Fibroblast of skin of right biceps (primary cell): ENCODE results near the gene PLD2.

ENCODE experiments used
- DNase-seq: peaks from one replicate; pipeline ENCODE4 v3.0.0-alpha.2; 2013

The PLD2 gene, protein sequence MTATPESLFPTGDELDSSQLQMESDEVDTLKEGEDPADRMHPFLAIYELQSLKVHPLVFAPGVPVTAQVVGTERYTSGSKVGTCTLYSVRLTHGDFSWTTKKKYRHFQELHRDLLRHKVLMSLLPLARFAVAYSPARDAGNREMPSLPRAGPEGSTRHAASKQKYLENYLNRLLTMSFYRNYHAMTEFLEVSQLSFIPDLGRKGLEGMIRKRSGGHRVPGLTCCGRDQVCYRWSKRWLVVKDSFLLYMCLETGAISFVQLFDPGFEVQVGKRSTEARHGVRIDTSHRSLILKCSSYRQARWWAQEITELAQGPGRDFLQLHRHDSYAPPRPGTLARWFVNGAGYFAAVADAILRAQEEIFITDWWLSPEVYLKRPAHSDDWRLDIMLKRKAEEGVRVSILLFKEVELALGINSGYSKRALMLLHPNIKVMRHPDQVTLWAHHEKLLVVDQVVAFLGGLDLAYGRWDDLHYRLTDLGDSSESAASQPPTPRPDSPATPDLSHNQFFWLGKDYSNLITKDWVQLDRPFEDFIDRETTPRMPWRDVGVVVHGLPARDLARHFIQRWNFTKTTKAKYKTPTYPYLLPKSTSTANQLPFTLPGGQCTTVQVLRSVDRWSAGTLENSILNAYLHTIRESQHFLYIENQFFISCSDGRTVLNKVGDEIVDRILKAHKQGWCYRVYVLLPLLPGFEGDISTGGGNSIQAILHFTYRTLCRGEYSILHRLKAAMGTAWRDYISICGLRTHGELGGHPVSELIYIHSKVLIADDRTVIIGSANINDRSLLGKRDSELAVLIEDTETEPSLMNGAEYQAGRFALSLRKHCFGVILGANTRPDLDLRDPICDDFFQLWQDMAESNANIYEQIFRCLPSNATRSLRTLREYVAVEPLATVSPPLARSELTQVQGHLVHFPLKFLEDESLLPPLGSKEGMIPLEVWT

DNA sequence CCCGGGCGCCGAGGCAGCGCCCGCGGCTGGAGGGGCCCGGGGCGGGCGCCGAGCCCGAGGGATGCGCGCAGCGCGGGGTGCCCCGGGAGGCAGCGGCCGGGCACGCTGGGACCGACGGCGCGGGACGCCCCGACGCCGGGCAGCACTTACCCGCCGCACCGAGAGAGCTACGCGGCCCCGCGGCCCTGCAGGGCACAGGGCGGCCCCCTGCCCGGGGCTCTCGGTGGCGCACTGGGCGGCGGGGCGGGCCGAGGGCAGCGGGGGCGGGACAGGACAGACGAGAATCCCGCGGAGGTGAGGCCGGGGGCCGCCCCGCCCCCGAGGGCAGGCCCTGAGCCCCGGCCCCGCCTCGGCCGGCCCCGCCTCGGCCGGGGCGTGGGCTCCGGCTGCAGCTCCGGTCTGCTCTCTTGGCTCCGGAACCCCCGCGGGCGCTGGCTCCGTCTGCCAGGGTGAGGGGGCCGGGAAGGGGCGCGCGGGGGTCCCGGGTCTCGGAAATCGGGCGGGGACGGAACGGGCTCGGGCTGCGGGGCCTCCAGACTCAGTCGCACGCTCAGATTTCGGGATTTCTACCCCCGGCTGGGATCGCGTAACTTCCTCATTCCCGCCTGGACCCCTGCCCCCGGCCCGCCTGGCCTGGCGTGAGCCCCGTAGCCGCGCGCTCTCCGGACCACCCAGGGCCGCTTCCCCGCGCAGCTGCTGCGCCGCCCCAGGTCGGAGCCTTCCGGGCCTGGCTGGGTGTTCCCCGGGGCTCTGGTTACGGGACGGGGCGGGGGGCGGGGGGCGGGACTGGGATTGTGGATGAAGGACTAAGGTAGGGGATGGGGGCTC lies at the start of gene PLD2:
TSS of gene PLD2 (plus strand) at position 376 of the 828 bp plus-strand sequence. CDS start 621 bp downstream, outside the sequence.
- DNase-seq, result peak; percentile 84

DNA sequence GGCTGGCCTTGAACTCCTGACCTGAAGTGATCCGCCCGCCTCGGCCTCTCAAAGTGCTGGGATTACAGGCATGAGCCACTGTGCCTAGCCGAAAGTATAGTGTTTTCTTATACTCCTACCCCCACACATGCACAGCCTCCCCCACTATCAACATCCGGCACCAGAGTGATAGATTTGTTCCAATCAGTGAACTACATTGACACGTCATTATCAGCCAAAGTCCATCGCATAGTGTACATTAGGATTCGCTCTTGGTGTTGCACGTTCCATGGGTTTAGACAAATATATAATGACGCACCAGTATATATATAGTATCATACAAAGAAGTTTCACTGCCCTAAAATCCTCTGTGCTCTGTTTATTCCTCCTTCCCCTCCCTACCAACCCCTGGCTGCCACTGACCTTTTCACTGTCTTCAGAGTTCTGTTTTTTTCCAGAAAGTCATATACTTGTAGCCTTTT lies 47.1 kb upstream of the PLD2 start:
- no peak for DNase-seq

DNA sequence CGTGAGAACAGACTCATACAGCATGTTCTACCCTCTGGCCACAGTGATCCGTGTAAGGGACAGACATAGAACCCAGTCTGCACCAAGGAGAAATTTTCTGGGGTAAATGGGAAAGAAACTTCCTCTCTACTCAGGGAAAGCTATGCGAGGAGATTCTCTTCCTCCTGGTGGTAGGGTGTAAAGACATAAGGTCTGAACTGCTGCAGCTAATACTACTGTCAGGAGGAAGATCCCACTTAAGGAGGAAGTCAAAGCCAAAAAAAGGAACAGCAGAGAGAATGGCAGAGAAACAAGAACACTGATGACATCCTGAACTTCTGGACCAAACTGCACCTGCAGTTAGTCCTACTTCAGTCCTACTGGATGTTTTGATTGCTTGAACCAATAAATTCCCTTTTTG lies 42.4 kb upstream of the PLD2 start:
- DNase-seq, result no peak

DNA sequence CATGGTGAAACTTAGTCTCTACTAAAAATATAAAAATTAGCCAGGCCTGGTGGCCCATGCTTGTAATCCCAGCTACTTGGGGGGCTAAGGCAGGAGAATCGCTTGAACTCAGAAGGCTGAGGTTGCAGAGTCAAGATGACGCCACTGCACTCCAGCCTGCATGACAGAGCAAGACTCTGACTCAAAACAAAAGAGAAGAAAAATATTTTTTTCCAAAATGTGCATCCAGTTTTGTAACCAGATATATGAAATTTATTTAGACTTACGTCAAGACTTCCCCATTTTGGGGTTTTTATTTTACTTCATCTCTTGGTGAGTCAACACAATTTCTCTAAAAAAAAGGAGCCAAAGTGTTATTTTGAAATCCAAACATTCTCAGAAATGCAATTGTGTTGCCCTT lies 40.8 kb upstream of the PLD2 start:
- no peak for DNase-seq

DNA sequence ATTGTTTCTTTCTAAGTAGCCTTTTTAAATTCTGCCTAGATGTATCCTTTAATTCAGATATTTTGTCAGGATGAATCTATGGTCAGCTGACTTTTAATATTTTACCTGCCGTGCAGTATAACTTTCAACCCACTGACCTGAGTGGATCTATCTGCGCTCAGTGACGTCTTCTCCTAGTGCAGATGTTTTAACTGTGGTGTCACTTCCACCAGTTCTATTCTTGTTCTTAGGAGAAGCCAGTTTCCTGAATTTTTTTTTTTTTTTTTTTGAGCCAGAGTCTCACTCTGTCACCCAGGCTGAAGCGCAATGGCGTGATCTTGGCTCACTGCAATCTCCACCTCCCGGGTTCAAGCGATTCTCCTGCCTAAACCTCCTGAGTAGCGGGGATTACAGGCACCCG lies 40.2 kb upstream of the PLD2 start:
- DNase-seq, result no peak

DNA sequence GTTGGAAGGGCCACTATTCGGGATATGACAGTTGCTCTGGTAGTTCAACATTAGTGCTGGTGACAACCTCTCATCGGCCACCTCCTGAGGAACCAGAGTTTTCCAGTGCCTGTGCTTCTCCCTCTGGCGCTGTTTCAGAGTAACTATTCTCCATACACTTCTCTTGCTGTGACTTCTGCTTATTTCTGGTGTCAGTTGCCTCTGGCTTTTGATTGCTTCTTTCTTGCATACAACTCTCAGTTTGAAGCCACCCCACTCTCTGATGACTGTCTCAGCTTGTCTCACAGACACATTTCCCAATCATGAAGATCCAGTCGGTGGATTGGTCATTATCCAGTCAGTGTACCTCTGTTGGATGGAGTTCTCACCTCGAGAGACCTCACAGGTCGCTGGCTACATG lies 38.7 kb upstream of the PLD2 start:
- DNase-seq, result no peak

DNA sequence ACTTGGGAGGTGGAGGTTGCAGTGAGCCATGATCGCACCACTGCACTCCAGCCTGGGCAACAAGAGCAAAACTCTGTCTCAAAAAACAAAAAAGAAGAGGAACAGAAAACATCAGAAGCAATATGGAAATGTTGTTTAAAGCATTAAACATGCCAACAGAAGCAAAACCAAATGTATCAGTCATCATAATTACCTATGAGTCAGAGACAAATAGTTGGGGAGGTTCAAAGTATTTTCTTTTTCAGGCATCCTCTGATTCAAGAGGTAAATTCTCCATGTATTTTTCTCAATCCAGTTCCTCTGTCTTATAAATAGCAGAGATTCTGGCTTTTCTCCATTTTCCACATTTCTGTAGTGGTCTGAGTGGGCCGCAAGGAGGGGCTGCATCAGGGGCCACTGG lies 37.3 kb upstream of the PLD2 start:
- DNase-seq, result peak; percentile 52

DNA sequence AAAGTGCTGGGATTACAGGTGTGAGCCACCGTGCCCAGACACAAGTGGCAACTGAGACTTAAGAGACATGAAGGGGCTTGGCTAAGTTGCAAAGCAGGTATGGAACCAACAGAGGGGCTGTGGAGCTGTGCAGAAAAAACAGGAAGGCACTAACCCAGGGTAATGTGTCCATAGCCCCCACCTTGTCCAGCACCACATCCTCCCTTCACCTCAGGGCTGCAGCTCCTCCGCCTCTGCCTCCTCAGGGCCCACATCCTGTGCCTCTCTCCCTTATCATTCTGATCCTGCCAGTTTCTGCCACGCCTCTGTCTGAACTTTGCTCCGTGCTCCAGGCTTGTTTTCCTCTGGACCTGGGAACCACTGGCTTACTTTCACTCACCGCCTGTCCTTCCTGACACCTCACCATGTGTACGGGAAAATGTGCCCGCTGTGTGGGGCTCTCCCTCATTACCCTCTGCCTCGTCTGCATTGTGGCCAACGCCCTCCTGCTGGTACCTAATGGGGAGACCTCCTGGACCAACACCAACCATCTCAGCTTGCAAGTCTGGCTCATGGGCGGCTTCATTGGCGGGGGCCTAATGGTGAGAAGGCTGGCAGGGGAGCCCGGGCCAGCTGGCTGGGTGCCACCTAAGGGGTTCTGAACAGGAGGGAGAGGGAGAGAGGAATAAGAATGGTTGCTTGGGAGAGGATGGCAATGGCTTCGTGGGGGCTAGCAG lies 35.3 kb upstream of the PLD2 start, which contains the start of gene TM4SF5:
TSS of gene TM4SF5 (plus strand) at position 368 of the 716 bp plus-strand sequence. CDS start at position 405, 37 bp downstream.
- DNase-seq, result no peak

DNA sequence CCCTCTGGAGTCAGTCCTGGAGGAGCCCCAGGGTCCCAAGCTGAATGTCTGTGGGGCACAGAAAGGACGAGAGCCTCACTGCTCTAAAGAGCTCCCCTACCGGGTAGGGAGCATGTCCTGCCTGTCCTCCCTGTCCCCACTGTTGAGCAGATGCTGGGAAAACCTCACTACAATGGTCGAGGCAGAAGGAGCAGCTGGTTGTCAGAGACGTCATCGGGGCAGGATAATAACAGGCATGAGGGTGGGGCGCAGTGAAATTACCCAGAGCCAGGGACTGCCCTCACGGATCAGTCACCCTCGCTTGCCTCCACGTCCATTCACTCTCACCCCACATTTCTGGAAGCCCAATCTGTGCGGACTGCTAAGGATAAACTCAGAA lies 34.7 kb upstream of the PLD2 start:
- DNase-seq, result no peak

DNA sequence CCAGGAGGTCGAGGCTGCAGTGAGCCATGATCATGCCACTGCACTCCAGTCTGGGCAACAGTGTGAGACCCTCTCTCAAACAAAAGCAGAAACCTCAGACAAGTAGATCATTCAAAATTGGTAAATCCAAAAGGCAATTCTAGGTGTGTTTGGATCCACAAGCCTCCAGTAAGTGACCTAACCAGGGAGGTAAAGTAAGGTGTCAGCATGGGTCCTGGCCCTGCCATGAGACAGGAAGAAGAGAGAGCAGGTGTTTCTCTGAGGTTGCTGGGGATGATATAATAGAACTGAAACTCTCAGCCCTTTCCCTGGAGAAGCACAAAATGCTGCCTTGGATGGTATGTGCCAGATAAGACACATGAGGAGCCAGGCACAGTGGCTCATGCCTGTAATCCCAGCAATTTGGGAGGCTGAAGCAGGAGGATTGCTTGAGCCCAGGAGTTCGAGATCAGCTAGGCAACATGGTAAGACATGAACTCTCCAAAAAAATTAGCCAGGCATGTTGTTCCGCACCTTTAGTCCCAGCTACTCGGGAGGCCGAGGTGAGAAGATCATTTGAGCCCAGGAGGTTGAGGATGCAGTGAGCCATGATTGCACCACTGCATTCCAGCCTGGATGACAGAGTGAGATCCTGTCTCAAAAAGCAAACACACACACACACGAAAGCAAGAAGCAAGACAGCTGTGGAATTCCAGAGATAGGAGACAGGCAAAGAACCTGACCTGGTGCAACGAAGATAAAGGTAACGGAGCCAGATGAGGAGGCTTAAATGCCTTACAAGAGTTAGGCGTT lies 28.8 kb upstream of the PLD2 start:
- no peak for DNase-seq

DNA sequence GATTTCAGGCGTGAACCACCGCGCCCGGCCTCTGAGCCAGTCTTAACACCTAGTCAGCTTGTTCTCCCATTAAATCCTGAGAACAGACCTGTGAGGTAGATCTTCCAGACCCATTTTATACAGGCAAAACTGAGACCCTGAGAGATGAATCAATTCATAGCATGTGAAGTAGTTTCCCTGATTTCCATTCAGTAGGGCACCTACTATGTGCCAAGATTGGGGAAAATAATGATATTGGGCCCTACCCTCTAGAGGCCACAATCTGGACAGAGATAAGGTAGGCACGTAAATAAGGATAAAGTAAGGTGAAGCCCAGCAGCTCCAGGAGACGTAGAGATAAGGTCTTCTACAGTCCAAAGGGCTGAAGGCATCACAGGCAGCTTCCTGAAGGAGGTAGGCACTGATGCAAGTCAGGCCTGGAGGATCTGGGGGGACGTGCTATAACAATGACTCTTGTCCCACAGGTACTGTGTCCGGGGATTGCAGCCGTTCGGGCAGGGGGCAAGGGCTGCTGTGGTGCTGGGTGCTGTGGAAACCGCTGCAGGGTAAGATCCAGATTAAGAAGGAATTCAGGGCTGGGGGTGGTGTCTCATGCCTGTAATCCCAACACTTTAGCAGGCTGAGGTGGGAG lies 26.5 kb upstream of the PLD2 start:
- DNase-seq, result no peak

DNA sequence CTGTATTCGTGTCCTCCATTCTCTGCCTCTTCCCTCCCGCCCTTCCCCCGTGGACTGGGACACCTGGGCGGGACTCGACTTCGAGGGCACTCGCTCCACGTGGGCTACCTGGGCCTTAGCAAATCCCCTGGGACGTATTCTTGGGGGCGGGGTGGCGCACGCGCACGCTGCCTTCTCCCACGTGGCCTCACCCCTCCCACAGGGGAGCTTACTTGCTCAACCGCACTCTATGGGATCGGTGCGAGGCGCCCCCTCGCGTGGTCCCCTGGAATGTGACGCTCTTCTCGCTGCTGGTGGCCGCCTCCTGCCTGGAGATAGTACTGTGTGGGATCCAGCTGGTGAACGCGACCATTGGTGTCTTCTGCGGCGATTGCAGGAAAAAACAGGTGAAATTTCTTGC lies 24.3 kb upstream of the PLD2 start:
- DNase-seq, result no peak

DNA sequence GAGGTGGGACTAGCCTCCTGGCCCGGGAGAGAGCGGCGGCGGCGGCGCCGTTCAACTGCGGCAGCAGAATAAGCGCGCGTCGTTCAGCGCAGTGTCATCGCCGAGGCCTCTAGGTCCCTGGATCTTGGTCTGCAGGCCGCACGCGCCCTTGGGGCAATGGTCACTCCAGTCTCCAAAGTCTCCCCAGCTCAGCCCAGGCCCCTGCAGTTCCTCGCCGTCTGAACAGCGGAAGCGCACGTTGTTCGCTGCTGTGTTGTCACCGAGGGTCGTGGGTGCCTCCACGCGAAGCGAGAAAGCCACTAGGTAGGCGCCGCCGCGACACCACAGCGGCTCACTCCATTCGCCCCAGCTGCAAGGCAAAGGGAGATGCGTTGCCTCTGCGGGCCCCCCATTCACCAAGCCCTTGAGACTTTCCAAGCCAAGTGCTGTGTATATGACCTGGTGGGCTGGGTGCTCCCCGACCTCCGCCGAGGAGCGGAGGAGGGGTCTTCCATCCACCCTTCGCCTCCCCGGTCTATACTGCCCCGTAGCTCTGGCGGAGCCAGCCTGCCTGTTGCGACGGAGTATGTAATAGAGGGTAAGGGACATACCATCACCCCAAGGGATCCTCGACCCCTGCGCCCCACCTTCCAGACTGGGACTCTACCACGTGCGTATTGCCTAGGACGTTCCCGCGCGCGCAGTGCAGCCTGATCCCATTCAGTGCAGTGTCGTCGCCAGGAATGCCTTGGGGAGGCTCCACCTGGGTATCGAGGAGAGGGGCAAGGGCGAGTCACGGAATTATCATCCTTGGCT lies 21.4 kb upstream of the PLD2 start:
- no peak for DNase-seq

DNA sequence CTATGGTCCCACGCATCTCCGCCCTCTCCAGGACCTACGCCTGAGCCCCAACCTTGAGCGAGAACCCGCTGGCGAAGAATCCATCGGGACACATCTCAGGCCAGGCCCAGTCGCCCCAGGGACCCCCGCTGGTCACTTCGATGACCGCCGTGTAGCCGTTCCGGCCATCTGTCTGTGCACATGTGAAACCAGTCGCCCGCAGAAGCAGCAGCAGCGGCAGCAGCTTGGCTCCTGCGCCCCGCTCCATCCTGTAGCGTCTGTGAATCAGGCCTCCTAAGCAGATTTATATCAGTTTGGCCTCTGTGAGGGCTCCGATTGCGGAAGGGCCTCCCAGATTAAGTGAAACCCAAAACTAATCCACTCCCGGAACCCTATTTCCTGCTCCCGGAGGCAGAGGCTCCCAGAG lies 20.8 kb upstream of the PLD2 start, which contains the start of gene VMO1:
TSS of gene VMO1 (minus strand) at position 259 of the 406 bp plus-strand sequence. CDS start at position 247, 12 bp downstream.
- DNase-seq, result peak; percentile 27

DNA sequence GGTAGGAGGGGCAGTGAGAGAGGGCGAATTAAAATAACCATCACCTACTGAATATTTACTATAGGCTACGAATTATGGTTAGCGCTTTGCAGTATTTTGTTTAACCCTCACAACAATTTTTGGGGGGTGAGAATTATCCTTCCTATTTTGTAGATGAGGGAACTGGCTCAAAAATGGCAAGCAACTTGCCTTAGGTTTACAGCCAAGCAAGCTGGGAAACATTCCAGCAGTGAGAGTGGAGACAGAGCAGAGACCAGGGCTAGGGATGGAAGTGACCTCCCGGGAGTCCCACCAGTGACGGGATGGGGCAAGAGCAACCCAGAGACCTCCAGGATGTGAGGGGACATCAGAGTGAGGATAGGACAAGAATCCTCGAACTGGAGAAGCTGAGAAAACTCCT lies 20.4 kb upstream of the PLD2 start:
- DNase-seq, result no peak

DNA sequence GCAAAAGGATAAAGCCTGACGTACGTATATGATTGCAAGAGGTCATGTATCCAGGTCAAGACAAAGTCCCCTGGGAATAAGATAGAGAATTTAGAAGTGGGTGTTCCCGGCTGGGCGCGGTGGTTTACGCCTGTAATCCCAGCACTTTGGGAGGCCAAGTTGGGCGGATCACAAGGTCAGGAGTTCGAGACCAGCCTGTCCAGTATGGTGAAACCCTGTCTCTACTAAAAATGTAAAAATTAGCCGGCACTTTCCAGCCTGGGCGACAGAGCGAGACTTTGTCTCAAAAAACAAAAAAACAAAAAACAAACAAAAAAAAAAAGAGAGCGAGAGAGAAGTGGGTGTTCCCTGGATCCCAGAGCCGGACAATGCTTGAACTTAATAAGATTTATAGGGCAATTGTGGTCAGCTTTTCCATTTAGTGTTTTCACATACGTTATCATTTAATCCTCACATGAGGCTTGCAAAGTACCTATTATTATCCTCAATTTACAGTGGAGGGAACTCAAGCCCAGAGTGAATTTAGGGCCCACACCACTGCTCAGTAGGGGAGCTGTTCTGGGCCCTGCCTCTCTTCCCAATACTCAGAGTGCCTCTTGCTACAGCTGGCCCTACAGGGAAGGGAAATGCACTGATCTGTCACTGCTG lies 18.7 kb upstream of the PLD2 start:
- no peak for DNase-seq

DNA sequence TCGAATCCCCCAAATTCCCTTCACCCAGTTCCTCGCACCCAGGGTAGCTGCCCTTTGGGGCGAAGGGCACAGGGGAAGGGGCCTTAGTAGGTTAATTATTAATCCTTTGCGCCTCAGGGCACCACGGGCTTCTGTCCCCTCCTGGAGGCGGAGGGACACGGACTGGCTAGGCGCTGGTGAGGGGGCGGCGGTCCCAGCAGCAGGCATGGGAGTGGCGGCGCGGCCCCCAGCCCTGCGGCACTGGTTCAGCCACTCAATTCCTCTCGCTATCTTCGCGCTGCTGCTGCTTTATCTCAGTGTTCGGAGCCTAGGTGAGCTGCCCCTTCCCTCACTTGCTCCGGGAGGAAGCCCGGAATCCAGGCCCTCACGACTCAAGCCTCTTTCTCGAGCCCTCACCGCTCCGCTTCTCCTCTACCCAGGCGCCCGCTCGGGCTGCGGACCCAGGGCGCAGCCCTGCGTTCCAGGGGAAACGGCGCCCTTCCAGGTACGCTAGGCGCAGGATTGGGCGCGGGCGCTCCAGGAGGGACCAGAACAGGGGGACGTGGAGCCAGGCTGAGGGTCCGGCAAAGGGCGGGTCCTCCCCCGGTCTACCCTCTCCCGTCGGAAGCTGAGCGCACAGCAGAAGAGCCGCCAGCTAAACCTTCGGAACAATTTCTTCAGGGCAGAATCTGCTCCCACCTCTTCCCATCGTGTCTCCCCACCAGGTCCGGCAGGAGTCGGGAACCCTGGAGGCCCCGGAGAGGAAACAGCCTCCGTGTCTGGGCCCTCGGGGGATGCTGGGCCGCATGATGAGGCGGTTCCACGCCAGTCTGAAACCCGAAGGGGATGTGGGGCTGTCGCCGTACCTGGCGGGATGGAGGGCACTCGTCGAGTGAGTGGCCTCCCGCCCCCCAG lies 17.9 kb upstream of the PLD2 start, which contains the start of gene GLTPD2:
TSS of gene GLTPD2 (plus strand) at position 158 of the 894 bp plus-strand sequence. CDS start at position 206, 48 bp downstream.
- DNase-seq, result no peak

DNA sequence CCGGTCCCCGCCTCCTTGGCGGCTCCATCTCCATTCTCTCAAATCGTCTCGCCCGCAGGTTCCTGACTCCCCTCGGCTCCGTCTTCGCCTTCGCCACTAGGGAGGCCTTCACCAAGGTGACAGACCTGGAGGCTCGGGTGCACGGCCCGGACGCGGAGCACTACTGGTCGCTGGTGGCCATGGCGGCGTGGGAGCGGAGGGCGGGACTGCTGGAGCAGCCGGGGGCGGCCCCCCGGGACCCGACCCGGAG lies 17.3 kb upstream of the PLD2 start:
- no peak for DNase-seq
